CD4-positive, alpha-beta T cell treated with Interleukin-2 at 100 ng/mL for 4 hours (primary cell): ENCODE results near the gene USP34.
"Not testable (repeated sequence)": the region's sequence is repeated elsewhere in the genome, so short reads cannot be mapped to it uniquely, and the experiment has no call there.

Experiments used
- DNase-seq: peaks from one replicate; pipeline ENCODE4 v3.0.0-alpha.2; 2020; ENCODE audit warnings: low spot score

Gene USP34

DNA sequence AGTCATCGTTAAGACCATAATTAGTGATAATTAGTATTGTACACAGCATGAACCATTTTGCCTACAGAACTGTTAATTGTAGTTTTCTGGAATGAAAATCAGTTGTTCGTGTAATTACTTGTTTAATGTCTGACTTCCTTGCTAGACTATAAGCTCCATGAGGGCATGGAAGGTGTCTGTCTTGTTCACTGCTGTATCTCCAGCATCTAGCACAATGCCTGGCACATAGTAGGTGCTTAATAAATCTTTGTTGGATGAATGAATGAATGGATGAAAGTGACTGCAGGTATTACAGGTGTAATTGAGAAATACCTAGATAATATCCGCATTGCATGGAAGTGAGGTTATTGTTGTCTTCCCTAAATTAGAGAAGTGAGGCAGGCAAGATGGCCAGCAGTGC is 287.1 kb downstream of the USP34 start:
- DNase-seq, result no peak

DNA sequence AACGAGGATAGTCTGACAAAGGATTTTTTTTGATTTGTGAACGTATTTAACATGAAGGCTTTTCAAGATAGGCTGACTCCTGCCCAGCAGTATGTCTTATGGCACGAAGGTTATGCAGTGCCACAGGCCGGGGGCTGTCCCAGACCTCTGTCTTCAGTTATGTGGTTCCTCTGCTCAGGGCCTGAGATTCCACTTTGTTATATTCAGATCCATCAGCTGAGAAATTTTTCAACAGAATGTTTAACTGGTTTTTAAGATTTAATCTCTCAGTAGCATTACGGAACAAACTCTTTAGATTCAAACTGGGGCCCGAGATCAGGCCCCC is 288.9 kb downstream of the USP34 start:
- no peak for DNase-seq

DNA sequence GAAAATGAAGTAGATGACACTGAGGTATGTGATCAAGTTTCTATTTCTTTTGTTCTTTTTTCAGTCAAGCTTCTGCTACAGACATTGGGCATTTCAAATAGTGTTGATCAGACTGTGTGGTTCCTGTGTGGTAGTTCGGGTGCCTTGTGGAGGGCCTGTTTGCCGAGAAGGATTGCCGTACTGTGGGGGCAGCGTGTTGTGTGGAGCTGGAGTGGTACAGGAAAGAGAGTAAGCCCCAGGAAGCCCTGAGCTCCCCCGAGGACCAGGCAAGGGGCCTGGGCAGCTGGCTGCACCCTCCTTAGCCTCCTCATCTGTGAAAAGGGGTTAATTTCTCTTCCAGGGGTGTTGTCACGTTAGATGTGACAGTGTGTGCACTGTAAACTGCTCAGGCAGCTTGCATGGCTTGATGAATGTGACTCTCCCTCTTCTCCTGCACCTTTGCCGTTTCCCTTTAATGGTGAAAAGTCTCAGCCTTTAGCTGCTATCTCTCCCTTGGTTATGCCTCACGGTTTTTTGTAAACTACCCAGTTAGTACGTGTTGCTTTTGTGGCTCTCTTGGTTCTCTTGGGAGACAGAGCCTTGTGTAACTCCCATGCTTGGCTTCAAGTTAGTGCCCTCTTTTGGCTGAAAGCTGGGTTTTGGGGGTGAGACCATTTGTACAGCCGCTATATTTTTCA is 289.4 kb downstream of the USP34 start:
- DNase-seq, result no peak

DNA sequence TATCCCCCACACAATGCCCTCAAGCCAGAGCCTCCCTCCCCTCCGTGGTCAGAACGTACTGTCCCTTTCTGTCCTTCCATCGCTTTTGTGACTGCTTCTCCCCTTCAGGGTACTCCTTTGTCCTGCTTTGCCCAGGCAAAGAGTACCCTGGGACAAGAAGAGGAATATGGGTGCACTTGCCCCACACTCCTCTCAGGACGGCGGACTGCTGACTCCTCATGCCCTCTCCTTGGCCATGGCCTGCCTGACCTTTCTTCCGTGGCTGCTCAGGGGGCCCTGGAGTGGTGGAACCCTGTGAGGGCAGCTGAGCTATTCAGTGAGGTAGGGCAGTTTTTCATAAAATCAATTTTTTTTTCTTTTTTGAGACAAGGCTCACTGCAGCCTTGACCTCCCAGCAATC is 290.2 kb downstream of the USP34 start:
- DNase-seq, result no peak

DNA sequence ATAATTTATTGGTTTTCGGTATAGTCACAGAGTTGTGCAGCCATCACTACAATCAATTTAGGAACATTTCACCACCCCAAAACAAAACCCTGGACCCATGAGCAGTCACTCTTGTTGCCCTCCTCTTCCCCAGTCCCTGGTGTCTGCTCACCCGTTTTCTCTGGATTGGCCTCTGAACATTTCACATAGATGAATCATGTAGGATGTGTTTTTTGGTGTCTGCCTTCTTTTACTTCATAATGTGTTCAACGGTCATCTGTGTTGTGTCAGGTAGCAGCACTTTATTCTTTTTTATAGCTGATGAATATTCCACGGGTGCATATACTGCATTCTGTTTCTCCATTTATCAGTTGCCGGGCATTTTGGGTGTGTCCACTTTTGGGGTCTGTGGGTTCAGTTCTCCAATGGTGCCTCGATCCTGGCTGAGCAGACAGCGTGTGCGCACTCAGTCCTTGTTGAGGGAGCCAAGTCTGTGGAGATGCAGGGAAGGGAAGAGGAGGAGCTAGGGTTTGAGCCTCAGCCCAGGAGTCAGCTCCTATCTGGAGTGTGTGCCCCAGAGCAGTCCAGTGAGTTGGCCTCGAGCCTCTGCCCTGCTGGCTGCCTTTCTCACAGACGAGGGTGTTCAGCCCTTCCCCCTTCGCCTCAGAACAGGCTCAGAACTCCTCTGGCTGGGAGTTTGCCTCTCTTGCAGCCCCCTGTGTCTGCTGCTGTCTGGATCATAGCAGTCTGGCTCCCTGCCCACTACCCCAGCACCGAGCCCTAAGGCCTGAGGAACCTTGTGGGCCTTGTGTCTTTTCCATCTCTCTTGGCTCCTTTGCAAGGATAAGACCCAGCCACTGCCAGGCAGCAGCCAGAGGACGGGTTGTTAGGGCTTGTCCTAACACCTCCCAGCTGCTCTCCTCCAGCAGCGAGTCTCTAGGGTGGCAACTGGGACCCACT is 290.9 kb downstream of the USP34 start:
- no peak for DNase-seq

DNA sequence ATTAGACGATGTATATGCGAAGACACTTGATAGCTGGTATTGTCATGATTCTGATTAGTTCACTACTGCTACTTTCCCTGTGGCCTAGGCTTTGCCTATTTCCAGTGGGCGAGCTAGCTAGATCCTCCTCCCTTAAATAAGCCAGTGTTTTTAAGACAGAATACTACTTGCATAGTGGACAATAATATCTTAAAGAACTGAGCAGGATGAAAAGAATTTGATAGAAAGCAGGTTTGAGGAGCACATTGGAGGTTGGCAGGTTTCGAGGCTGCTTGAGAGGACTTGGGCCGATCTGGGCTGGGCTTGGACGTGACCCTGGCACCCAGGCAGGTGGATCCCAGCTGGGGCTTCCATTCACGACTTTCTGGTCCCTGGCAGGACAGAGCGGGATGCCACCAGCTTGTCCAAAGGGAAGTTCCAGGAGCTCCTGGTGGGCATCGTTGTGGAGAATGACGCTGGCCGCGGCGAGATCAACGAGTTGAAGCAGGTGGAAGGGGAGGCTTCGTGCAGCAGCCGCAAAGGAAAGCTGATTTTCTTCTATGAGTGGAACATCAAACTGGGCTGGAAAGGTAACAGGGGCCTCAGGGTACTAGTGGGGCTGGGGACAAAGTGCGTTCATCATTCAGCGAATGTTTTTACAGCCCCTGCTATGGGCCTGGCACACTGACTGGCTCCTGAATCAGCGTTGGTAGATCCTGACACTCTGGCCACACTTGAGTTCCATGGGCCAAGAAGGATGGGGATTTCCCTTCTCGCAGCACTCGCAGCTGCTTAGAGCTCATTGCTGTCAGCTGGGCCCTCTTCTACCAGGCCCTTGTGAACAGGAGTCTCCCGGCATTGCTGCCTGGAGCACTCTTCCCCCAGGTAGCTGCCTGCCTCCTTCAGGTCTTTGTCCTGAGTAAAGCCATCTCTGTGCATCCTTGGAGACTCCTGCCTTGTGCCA is 292.0 kb downstream of the USP34 start:
- DNase-seq, result peak; percentile 23

DNA sequence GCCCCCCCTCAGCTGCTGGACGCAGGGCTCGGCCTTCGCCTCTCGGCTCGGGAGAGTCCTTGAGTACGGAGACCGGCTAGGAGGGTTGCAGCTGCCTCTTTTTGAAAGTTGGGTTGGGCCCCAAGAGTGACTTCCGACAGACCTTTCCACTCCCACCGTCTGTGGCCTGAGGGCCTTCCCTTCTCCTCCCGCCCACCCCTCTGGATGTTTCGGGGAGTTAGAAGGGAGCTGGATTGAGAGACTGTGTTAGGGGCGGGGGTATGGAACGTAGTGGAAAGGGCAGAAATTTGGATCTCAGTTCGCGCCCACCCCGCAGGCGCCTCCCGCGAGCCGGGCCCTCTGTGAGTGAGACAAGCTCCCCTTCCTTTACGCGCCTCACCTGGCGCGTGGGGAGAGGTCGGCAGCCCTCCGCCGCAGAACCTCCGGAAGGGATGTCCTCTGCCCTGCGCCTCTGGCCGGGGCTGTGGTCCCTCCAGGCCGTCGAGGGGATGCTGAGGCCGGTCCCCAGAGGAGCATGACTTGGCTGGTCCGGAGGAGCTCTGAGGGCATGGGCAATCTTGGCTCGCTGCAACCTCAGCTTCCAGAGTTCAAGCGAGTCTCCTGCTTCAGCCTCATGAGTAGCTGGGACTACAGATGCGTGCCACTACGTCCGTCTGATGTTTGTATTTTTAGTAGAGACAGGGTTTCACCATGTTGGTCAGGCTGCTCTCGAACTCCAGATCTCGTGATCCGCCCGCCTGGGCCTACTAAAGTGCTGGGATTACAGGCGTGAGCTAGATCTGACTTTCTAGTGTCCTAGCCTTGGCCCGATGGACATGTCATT is 292.9 kb downstream of the USP34 start:
- peak; percentile 39 for DNase-seq

DNA sequence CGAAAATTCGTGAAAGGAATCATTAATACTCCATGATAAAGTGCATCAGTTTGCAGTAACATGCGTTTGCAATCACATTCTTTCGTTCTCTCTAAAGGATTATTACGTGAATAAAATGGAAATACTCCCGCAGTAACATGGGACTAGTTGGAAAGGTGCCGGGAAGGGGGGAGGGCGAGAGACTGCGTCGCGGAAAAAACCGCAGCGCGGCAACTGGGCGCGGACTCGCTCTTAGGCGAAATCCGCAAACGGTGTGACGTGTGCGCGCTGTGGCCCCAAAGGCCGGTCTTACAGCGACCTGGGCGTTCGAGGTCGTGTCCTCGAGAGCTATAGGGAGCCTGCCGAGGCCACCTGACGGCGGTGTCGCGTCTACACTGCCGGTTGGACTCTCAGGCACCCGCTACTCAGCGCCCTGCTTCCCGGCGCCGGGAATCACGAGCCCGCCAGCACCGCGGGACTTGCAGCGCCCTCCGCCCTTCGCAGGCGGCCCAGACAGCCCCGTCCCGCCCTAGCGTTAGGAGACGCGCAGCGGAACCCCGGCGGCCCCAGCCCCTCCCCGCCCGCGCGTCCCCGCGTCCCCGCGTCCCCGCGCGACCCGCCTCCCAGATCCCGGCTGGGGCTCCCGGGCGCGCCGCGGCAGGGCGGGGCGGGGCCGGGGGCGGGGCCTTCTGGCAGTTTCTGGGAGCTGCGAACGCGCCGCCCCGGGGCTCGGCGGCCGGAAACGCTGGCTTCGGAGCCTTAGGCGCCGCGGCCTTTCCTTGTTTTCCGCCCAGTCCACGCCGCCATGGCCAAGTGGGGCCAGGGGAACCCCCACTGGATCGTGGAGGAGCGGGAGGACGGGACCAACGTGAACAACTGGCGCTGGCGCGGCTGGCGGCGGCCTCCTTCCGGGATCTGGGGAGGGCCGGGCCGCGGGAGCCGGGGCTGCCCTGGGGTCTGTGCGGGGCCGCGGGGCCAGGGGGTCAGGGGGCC is 293.8 kb downstream of the USP34 start:
- DNase-seq, result peak; percentile 92

DNA sequence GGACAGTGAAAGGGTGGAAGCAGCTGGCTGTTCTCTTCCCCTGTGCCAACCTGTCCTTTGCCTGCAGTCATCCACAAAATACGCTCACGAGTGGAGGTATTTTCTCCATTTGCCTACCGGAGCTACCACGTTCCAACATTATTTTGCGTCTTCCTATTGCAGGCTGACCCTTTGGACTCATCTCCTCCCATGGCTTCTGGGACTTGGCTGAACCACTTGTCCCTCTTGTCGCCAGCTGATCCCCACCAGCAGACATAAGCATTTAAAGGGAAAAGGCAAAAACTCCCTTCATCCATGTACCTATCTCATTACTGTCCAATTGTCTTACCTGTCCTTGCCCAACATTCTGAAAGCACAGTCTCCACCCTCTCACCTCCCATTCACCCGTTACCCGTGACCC is 295.9 kb downstream of the USP34 start:
- no peak for DNase-seq

DNA sequence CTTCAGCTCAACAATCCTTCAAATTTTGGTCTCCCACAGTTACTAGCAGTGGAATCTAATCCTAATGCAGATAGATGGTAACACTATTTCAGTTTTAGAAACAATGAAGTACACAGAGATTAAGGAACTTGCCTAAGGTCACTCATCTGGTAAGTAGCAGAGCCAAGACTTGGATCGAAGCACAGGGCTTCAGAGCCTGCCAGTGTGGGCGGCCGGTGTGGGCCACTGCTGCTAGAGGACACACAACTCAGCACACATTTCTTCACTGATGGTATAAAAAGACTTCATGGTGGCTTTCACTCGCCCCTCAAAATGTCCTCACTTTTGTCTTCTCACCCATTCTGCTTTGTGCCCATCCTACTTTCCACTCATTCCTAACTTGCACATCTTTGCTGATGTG is 297.8 kb downstream of the USP34 start:
- DNase-seq, result no peak

DNA sequence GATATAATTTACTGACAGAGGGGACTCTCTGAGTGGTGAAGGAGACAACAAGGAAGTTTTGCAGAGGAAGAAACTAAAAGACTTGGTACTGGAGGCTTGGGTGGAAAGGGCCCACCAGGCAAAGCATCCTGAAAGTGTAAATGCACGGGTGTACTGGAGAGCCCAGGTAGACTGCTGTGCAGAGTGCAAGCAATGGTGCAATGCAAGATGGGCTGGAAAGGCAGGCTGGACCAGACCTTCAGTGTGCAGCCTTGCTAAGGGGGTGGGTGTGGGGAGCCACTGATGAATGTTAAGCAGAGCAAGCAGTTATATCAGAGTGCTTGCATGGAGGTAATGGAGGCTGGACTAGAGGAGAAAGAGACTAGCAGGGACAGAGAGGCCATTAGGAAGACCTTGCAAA is 298.2 kb downstream of the USP34 start:
- no peak for DNase-seq

DNA sequence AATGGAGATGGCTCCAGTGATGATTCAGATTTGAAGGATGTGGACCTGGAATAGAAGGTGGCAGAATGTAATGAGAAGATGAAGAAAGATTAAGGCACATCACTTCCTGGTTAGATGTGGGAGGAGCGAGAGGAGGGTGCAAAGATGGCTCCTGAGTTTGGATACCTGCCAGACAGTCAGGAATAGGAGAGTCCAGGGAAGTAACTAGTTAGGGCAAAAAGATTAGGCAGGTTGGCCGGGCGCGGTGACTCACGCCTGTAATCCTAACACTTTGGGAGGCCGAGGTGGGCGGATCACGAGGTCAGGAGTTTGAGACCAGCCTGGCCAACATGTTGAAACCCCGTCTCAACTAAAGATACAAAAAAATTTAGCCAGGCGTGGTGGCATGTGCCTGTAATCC is 303.3 kb downstream of the USP34 start:
- DNase-seq, result no peak

DNA sequence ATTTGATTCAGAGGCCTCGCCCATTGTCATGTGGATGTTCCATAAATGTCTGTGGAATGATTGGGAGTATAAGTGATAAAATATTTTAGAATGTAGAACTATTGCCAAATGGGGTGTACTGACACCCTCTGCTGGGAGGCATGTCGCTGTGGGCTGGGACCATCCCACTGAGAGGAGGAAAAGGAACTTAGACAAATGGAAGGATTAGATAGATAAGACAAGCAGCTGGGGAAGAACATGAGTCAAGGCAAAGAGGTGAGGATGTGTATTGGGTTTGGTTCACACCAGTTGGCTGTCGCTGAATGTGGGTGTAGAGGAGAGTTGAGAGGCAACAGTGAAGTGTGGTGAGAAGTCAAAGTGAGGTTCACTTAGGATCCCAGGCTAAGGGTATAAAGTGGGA is 304.9 kb downstream of the USP34 start:
- no peak for DNase-seq

DNA sequence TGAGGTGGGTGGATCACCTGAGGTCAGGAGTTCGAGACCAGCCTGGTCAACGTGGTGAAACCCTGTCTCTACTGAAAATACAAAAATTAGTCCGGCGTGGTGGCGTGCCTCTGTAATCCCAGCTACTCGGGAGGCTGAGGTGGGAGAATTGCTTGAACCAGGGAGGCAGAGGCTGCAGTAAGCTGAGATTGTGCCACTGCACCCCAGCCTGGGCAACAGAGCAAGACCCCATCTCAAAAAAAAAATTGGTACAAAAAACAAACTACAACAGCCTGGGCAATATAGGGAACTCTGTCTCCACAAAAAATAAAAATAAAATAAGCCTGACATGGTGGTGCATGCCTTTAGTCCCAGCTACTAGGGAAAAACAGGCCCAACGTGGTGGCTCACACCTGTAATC is 305.8 kb downstream of the USP34 start:
- not testable (repeated sequence) for DNase-seq

DNA sequence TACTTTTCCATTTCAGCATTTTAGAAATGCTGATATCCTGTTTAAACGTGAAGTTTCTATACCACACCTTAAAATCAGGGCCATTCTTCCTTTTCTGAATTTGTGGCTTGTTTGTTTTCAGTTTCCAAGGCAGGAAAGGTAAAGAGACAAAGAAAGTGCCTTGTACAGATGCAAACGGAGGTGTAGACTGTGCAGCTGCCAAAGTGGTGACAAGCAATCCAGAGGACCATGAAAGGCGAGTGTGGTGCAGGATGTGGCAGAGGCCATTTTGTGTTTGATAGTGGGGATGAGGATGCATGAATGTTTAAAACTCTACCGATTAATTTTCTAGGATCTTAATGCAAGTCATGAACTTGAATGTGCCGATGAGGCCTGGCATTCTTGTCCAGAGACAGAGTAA is 308.2 kb downstream of the USP34 start:
- no peak for DNase-seq

DNA sequence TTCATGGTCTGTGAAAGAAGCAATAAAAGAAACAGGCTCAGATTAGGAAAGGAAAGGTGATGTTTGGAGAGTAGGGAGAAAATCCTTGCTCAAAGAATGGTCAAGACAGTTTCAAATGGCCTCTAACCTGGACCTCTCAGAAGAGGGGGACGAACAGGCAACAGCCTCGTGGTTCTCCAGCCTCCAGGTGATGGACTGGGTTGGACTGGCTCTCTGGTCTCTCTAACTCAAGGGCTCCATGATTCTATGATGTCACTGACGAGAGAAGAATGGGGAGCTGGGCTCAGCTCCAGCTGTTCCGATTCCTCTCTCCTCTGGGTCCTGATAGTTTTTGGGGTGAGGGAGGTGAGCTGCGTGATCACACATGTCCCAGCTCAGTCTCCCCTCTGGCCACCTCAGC is 309.0 kb downstream of the USP34 start, which contains the start of gene C2orf74:
C2orf74 (plus strand) TSS at position 301 of the 400 bp plus-strand sequence. CDS start 327 bp downstream, outside the sequence.
- DNase-seq, result no peak

DNA sequence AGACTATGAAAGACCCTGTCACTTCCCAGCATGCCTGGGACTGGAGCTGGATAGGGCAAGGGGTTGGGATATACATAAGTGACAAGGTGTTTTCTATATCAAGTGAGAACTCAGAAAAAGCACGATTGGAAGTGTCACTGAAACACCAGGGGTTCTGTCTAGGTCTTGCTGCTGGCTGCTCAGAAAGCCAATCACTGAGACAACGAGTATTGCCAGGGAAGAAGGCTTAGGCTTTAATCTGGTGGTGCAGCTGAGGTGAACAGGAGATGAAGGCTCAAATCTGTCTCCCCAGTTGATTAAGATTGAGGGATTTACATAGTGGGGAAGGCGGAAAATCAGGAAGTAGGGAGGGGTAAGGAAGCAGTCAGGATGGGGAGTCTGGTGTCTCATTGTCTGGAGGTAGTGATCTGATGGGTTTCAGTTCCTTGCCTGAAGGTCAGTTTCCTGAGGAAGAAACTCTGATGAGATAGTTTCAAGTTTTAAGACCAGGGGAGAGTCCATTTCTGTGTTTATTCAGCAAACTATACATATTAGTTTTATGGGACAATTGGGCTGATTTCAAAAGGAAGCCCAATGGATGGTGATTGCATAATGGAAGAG is 312.4 kb downstream of the USP34 start:
- DNase-seq, result no peak

DNA sequence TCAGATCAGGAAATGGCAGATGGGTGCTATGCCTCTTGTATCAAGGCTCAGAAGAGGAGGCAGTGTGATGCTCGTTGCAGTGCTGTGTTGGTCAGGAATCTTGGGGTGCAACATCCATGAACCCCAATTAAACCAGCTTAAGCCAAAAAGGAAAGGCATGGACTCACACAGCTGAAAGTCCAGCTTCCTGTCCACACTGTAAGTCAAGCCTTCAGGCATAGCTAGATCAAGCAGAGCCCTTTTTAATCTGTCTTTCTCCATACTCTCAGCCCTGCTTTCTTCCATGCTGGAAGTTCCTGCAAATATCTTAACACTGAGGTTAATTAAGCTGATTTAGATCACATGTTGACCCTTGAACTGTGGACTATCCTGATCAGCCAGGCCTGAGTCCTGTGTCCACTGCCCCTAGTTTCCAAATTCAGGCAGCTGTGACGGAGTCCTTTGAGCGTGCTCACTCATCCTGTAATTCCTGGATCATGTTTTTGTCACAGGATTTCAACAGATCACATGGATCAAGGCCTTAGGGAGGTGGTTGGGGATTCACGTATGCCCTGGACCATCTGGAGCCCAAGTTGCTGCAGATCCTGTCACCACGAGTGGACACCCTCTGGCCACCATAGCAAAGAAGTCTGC is 313.4 kb downstream of the USP34 start:
- DNase-seq, result no peak

DNA sequence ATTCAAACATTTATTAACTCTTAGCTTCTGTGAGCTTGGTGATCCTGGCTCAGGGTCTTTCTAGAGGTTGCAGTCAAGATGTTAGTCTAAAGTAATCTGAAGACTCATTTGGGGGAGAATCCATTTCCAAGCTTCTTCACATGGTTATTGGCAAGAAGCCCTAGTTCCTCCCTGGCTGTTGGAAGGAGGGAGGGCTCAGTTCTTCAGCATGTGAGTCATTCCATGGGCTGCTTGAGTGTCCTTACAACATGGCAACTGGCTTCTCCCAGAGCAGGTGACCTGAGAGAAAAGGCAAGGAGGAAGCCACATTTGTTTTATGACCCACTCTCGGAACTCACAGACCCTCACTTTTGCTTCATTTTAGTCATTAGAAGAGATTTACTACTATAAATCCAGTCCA is 319.5 kb downstream of the USP34 start:
- DNase-seq, result no peak
